Transverse colon (tissue), 4 donors: ENCODE data around the gene MSH5.

ENCODE experiments used
- CTCF ChIP-seq, 5 experiments: fragments of 200-600 bp in 3 of 5; fragments of 450-650 bp in 2 of 5; sonication (generic) in 3 of 5; IDR thresholded peaks; 1 replicate in 2 of 5; 2 replicates in 3 of 5; pipeline ENCODE4 v1.5.1; 2016 to 2017; ENCODE audit warnings: antibody characterized with exemption in 5 of 5, inconsistent platforms in 3 of 5, mild to moderate bottlenecking in 2 of 5, moderate library complexity in 1 of 5
- EP300 ChIP-seq: sonication (generic); formaldehyde crosslinking; IDR thresholded peaks from one replicate; pipeline ENCODE4 v1.6.1; 2017; ENCODE audit warnings: antibody characterized with exemption, low read depth
- POLR2A ChIP-seq: fragments of 450-650 bp; IDR thresholded peaks from one replicate; pipeline ENCODE4 v1.6.1; 2016; ENCODE audit warnings: antibody characterized with exemption, mild to moderate bottlenecking, moderate library complexity
- POLR2AphosphoS5 ChIP-seq, 3 donors: sonication (generic); formaldehyde crosslinking; IDR thresholded peaks; one replicate each; pipeline ENCODE4 v1.6.1; 2016; ENCODE audit warnings: antibody characterized with exemption in 3 of 3

DNA sequence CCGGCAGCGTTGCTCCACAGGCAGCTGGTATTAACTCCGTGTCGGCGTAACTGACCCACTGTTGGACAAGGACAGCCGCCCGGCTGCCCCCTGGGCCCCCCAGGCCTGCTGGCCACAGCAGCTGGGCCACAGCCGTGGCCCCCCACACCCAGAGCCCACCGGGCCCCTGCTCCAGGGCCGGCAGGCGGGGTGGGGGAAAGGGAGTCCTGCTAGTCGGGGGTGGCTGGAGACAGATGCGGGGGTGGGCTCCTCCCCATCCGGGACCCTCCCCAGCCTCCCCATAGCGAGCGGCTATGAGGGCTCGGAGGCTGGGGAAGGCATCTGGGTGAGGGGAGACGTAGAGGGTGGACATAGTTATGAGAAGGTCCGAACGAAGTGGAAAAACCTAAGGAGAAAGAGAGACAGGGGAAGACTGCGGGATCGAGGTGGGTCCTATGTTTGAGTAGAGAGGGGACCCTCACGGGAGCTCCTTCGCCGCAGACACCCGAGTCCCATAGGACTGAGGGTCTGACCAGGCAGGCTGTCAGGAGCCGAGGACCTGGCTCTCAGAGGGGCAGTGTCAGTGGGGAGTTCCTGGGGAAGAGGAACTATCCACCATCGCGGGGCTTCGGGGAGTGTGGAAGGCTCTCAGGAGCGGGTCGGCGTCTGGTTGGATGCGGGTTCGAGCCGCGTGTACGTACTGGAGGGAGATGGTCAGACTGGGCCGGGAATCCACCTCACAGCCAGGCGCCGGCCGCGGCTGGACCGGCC is 55.2 kb downstream of the MSH5 start:
- TF ChIP-seq CTCF (IDR thresholded peaks at IDR 0.05), result no peak
- no peak for TF ChIP-seq POLR2AphosphoS5 (IDR thresholded peaks at IDR 0.05)
- no peak for TF ChIP-seq EP300
- TF ChIP-seq POLR2A, result no peak
